ENCODE data around the gene ERBB4. TPM values are rescaled to one million over a fixed set of nuclear protein-coding genes. Genes with fewer than 3 reads are reported as not detected.

ERBB4 gene
- total RNA-seq, 4 donors from 2014 or later = 0.04 to 0.57 (median 0.35) TPM; not detected in 1

DNA sequence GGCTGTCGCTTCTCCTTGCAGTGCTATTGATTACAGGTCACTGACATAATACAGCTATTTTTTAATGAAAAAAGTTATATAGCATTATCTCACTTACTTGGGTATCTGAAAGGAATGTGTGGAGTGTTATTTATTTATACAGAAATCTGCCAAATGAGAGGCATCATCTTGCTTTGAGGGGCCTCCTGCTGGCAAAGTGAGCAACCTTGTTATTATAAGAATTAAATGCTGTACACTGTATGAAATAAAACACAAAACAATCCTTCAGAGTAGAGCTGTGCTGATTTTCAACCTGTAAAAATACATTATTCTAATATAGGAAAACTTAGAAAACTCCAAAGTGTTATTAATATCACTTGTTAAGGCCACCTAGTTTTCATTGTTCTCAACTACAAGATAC lies 20.9 kb downstream of the ERBB4 start:
- Histone ChIP-seq H3K4me1 (no peaks in the 10 kb centered on the region), H3K27ac (no peak overlapping the region), H3K4me3 (no peak overlapping the region), H3K36me3 (no peaks in the 10 kb centered on the region), H3K9me3 (no peaks in the 10 kb centered on the region), H3K27me3 (no peaks in the 10 kb centered on the region)
- intact Hi-C loops (cut with DNase I) = no loop called here
- no peak for DNase-seq
- TF ChIP-seq CTCF (IDR thresholded peaks at IDR 0.05) (no peak), POLR2A (IDR thresholded peaks at IDR 0.05) (no peak)
- WGBS, 2 donors = 86 to 95% methylated on average over 1 of the region's 1 CpG

GRCh38 chr2:212505586-212505985 lies 33.0 kb downstream of the ERBB4 start:
- no peak overlapping the region for H3K4me3 ChIP-seq
- no peaks in the 10 kb centered on the region for H3K4me1 ChIP-seq
- intact Hi-C loops (cut with DNase I) = no loop called here
- no peaks in the 10 kb centered on the region for H3K36me3 ChIP-seq
- peaks cover 0 to 3% (median 0%) of the 10 kb centered on the region in 4 donors for H3K27me3 ChIP-seq
- no peak for DNase-seq
- no peak overlapping the region for H3K27ac ChIP-seq
- WGBS, 2 donors = 61 to 85% methylated on average over 2 of the region's 2 CpGs
- no peak for TF ChIP-seq POLR2A (IDR thresholded peaks at IDR 0.05)
- TF ChIP-seq CTCF (IDR thresholded peaks at IDR 0.05) = no peak
- H3K9me3 ChIP-seq = no peaks in the 10 kb centered on the region

GRCh38 chr2:212495046-212495445 lies 43.6 kb downstream of the ERBB4 start:
- H3K27ac ChIP-seq = no peak overlapping the region
- H3K36me3 ChIP-seq = no peaks in the 10 kb centered on the region
- no peaks in the 10 kb centered on the region for H3K9me3 ChIP-seq
- no peaks in the 10 kb centered on the region for H3K4me1 ChIP-seq
- DNase-seq = no peak
- H3K4me3 ChIP-seq = no peak overlapping the region
- WGBS, 2 donors = 38 to 44% methylated on average over 1 of the region's 1 CpG
- intact Hi-C loops (cut with DNase I) = no loop called here
- TF ChIP-seq CTCF (IDR thresholded peaks at IDR 0.05) (no peak), POLR2A (IDR thresholded peaks at IDR 0.05) (no peak)
- no peaks in the 10 kb centered on the region for H3K27me3 ChIP-seq

DNA sequence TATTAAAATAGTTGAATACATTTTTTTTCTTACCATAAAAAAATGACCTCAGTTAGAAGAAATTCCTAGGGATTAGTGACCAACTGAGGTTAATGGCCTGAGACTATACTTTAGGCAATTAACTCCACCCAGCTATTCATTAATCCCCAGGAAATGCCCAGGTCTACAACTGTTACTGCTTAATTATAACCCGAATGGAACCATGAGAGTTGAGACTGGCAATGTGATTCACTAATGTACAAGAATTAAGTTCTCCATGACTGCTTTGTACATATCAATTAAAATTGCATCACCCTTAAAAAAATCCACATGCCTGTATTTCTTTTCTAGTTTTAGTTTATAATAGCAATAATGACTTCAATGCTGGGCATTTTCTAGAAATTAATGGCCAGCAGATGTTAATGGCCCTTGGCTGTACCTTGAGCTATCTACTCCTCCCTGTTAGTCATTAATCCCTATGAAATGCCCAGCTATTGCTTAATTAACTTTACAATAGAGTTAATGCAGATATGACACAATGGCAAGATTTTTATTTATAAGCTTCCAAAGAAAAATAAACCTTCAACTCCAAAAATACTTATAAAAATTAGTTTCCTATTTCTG lies 44.1 kb downstream of the ERBB4 start:
- WGBS, 2 donors = 29 to 64% methylated on average over 1 of the region's 1 CpG
- H3K36me3 ChIP-seq = no peaks in the 10 kb centered on the region
- no peaks in the 10 kb centered on the region for H3K27me3 ChIP-seq
- TF ChIP-seq CTCF (IDR thresholded peaks at IDR 0.05) (no peak), POLR2A (IDR thresholded peaks at IDR 0.05) (no peak)
- no peaks in the 10 kb centered on the region for H3K9me3 ChIP-seq
- no peak overlapping the region for H3K4me3 ChIP-seq
- intact Hi-C loops (cut with DNase I) = no loop called here
- DNase-seq = no peak
- H3K27ac ChIP-seq = no peak overlapping the region
- H3K4me1 ChIP-seq = no peaks in the 10 kb centered on the region

DNA sequence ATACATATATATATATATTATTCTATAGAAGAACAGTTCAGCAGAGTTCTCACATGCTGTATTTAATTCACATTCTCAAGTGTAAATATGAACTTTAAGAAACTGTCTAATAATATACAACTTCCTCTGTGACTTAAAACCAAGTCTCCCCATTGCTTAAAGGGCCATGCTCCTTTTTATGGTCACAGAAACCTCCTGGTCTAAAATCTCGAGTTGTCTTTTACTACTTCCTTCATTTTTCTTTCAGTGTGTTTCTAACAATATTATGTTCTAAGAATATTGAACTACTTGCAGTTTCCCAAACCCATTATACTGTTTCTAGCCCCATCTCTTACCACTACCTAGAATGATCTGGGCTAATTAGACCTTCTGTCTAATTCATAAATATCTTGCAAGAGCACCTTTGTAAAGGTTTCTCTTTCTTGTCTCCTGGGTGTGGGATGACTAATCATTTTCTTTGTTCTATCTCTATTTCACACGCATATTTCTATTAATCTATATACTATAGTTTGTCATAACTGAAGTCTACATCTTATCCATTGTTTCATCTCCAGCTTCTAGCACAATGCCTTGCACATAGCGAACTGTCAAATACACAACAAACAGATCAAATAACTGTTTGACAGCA lies 48.8 kb downstream of the ERBB4 start:
- intact Hi-C loops (cut with DNase I) = no loop called here
- no peaks in the 10 kb centered on the region for H3K4me1 ChIP-seq
- 30 to 43% methylated on average over 3 of the region's 3 CpGs for WGBS, 2 donors
- no peaks in the 10 kb centered on the region for H3K27me3 ChIP-seq
- no peaks in the 10 kb centered on the region for H3K9me3 ChIP-seq
- no peaks in the 10 kb centered on the region for H3K36me3 ChIP-seq
- no peak overlapping the region for H3K27ac ChIP-seq
- DNase-seq = no peak
- no peak overlapping the region for H3K4me3 ChIP-seq
- TF ChIP-seq POLR2A (IDR thresholded peaks at IDR 0.05) (no peak), CTCF (IDR thresholded peaks at IDR 0.05) (no peak)

Data from esophagus squamous epithelium (tissue), 5 donors.